HG03439 (cell line): ENCODE measurements around the gene INO80D.

ENCODE experiments used
- ATAC-seq: cut with Tn5 transposase; IDR thresholded peaks from one replicate; pipeline ENCODE4 v1.9.1; 2021; ENCODE audit warnings: mild to moderate bottlenecking, moderate library complexity; ENCODE audit not compliant: unreplicated experiment

The INO80D gene

GRCh38 chr2:205948496-205948837 is 137.5 kb downstream of the INO80D start:
- ATAC-seq, result no peak

- ATAC-seq, result peak; percentile 83
Observed at GRCh38 chr2:205947621-205948495, 138.1 kb downstream of the INO80D start.

GRCh38 chr2:205946226-205946625 is 139.7 kb downstream of the INO80D start:
- no peak for ATAC-seq
